IMR-90 (cell line): ENCODE results near the gene LRRC61. TPM values are rescaled to one million over a fixed set of nuclear protein-coding genes. Genes with fewer than 3 reads are reported as not detected.
A peak's percentile ranks its signal among the peaks of the same experiment; 100 is the strongest.

Experiments
- ATAC-seq: fragments of 200-7000 bp; cut with Tn5 transposase; 2 replicates; pipeline ENCODE4 v1.9.1; 2020; ENCODE audit warnings: low read depth, mild to moderate bottlenecking, moderate library complexity
- BruUV-seq: library from RNA; stranded (reverse); fragments of 400-500 nt; replicated peaks from 2 replicates; lab custom pipeline; 2021; lab: Mats Ljungman, UMichigan
- CTCF ChIA-PET: fragments of 300-600 bp; formaldehyde crosslinking; extraction: SDS; loops from one replicate; lab custom pipeline; 2021; ENCODE audit warnings: antibody characterized with exemption; lab: Yijun Ruan, JAX
- POLR2A ChIA-PET: fragments of 300-600 bp; sonication (Branson Sonifier 250); formaldehyde crosslinking; loops from one replicate; lab custom pipeline; 2022; ENCODE audit warnings: antibody characterized with exemption; ENCODE audit not compliant: unreplicated experiment; lab: Charles Lee
- DNase-seq: peaks from one replicate; pipeline ENCODE4 v3.0.0; 2013
- H2AFZ ChIP-seq: replicated peaks from 2 replicates; pipeline ENCODE3; 2013; ENCODE audit warnings: low read length, mild to moderate bottlenecking; ENCODE audit not compliant: poor library complexity
- H2AK5ac ChIP-seq: 2 replicates; pipeline ENCODE4 v1.6.1; 2013; ENCODE audit warnings: low read depth, low read length, inconsistent platforms
- H2AK9ac ChIP-seq: replicated peaks from 2 replicates; pipeline ENCODE3; 2013; ENCODE audit warnings: mild to moderate bottlenecking, low read depth, low read length, moderate library complexity; ENCODE audit not compliant: poor library complexity
- H2BK120ac ChIP-seq: 2 replicates; pipeline ENCODE4 v1.6.1; 2013; ENCODE audit warnings: low read depth, low read length, inconsistent platforms
- H2BK15ac ChIP-seq: 3 replicates; pipeline ENCODE4 v1.6.1; 2013; ENCODE audit warnings: low read depth, low read length, inconsistent platforms
- H2BK20ac ChIP-seq: 2 replicates; pipeline ENCODE4 v1.6.1; 2013; ENCODE audit warnings: low read depth, mild to moderate bottlenecking, inconsistent platforms, low read length, moderate library complexity
- H2BK5ac ChIP-seq: 2 replicates; pipeline ENCODE4 v1.6.1; 2013; ENCODE audit warnings: mild to moderate bottlenecking, low read depth, low read length, inconsistent platforms; ENCODE audit not compliant: poor library complexity, severe bottlenecking
- H3K14ac ChIP-seq: replicated peaks from 2 replicates; pipeline ENCODE4 v1.6.1; 2013; ENCODE audit warnings: low read depth, low read length, inconsistent platforms
- H3K18ac ChIP-seq: 2 replicates; pipeline ENCODE4 v1.6.1; 2013; ENCODE audit warnings: low read depth, low read length, control low read depth
- H3K23ac ChIP-seq: 2 replicates; pipeline ENCODE4 v1.6.1; 2013; ENCODE audit warnings: low read depth, low read length, inconsistent platforms
- H3K27ac ChIP-seq: 2 replicates; pipeline ENCODE4 v1.5.1; 2013; ENCODE audit warnings: mild to moderate bottlenecking, control low read depth, low read length; ENCODE audit not compliant: insufficient read depth
- H3K27me3 ChIP-seq: 2 replicates; pipeline ENCODE4 v1.6.1; 2013; ENCODE audit warnings: low read length; ENCODE audit not compliant: control insufficient read depth, insufficient read depth
- H3K36me3 ChIP-seq: 2 replicates; pipeline ENCODE4 v1.6.1; 2013; ENCODE audit warnings: low read length, mixed read lengths; ENCODE audit not compliant: control insufficient read depth, insufficient read depth
- H3K4ac ChIP-seq: 2 replicates; pipeline ENCODE4 v1.6.1; 2013; ENCODE audit warnings: low read depth, low read length, inconsistent platforms
- H3K4me1 ChIP-seq: 2 replicates; pipeline ENCODE4 v1.6.1; 2013; ENCODE audit warnings: low read length, mixed read lengths; ENCODE audit not compliant: control insufficient read depth, insufficient read depth
- H3K4me2 ChIP-seq: 2 replicates; pipeline ENCODE4 v1.6.1; 2013; ENCODE audit warnings: low read depth, mild to moderate bottlenecking, control low read depth, low read length, moderate library complexity
- H3K4me3 ChIP-seq: 2 replicates; pipeline ENCODE4 v1.5.1; 2013; ENCODE audit warnings: low read depth, mild to moderate bottlenecking, control low read depth, low read length, moderate library complexity; ENCODE audit not compliant: insufficient read depth
- H3K56ac ChIP-seq: 2 replicates; pipeline ENCODE4 v1.6.1; 2013; ENCODE audit warnings: low read length, inconsistent platforms; ENCODE audit not compliant: insufficient read depth; ENCODE audit errors: extremely low read depth
- H3K79me1 ChIP-seq, 2 experiments: 2 replicates each; pipeline ENCODE4 v1.6.1; 2013; ENCODE audit warnings: low read length in 2 of 2, inconsistent platforms in 1 of 2, low read depth in 1 of 2
- H3K9ac ChIP-seq: 2 replicates; pipeline ENCODE4 v1.6.1; 2013; ENCODE audit warnings: low read depth, low read length, control low read depth
- H3K9me1 ChIP-seq: 2 replicates; pipeline ENCODE4 v1.6.1; 2013; ENCODE audit warnings: low read length, inconsistent platforms; ENCODE audit not compliant: insufficient read depth
- H3K9me3 ChIP-seq: 2 replicates; pipeline ENCODE4 v1.6.1; 2013; ENCODE audit warnings: low read length; ENCODE audit not compliant: control insufficient read depth, insufficient read depth
- H4K20me1 ChIP-seq: 2 replicates; pipeline ENCODE4 v1.6.1; 2013; ENCODE audit warnings: low read length, inconsistent platforms; ENCODE audit not compliant: insufficient read depth
- H4K5ac ChIP-seq: 2 replicates; pipeline ENCODE4 v1.6.1; 2013; ENCODE audit warnings: mild to moderate bottlenecking, low read depth, low read length, control low read depth
- H4K8ac ChIP-seq, 2 experiments: 2 replicates each; pipeline ENCODE4 v1.6.1; 2013; ENCODE audit warnings: low read depth in 2 of 2, low read length in 2 of 2, control low read depth in 1 of 2, inconsistent platforms in 1 of 2
- H4K91ac ChIP-seq: 2 replicates; pipeline ENCODE4 v1.6.1; 2013; ENCODE audit warnings: low read depth, low read length, inconsistent platforms; ENCODE audit not compliant: insufficient read depth
- BHLHE40 ChIP-seq: fragments of 150-350 bp; IDR thresholded peaks from 2 replicates; pipeline ENCODE4 v1.6.1; 2016; ENCODE audit warnings: mild to moderate bottlenecking, low read depth, low read length
- CEBPB ChIP-seq: IDR thresholded peaks from 2 replicates; pipeline ENCODE4 v1.6.1; 2012; ENCODE audit warnings: low read depth, low read length, improper control_type of control experiment
- CHD1 ChIP-seq: IDR thresholded peaks from 2 replicates; pipeline ENCODE4 v1.6.1; 2012; ENCODE audit warnings: low read depth, low read length, improper control_type of control experiment
- CTCF ChIP-seq: conservative IDR thresholded peaks from 2 replicates; pipeline ENCODE4 v1.5.1; 2012; ENCODE audit warnings: mild to moderate bottlenecking, low read depth, low read length, improper control_type of control experiment
- FOS ChIP-seq: fragments of 150-350 bp; IDR thresholded peaks from 2 replicates; pipeline ENCODE4 v1.6.1; 2016; ENCODE audit warnings: low read depth, low read length
- MAZ ChIP-seq: IDR thresholded peaks from 2 replicates; pipeline ENCODE4 v1.6.1; 2012; ENCODE audit warnings: low read depth, mild to moderate bottlenecking, low read length, improper control_type of control experiment, moderate library complexity, borderline replicate concordance
- MXI1 ChIP-seq: IDR thresholded peaks from 2 replicates; pipeline ENCODE4 v1.6.1; 2012; ENCODE audit warnings: low read depth, mild to moderate bottlenecking, low read length, moderate library complexity, borderline replicate concordance
- NFE2L2 ChIP-seq: fragments of 150-350 bp; IDR thresholded peaks from 2 replicates; pipeline ENCODE4 v1.6.1; 2016; ENCODE audit warnings: low read depth, mild to moderate bottlenecking, low read length
- POLR2A ChIP-seq: IDR thresholded peaks from 2 replicates; pipeline ENCODE4 v1.6.1; 2012; ENCODE audit warnings: mild to moderate bottlenecking, low read depth, low read length
- RAD21 ChIP-seq: IDR thresholded peaks from 2 replicates; pipeline ENCODE4 v1.6.1; 2012; ENCODE audit warnings: low read length, improper control_type of control experiment
- RCOR1 ChIP-seq: IDR thresholded peaks from 2 replicates; pipeline ENCODE4 v1.6.1; 2012; ENCODE audit warnings: mild to moderate bottlenecking, low read length, improper control_type of control experiment; ENCODE audit not compliant: insufficient replicate concordance
- RFX5 ChIP-seq: IDR thresholded peaks from 2 replicates; pipeline ENCODE4 v1.8.0; 2012; ENCODE audit warnings: low read depth, mild to moderate bottlenecking, low read length, moderate library complexity
- SMC3 ChIP-seq: fragments of 150-350 bp; IDR thresholded peaks from 2 replicates; pipeline ENCODE4 v1.6.1; 2016; ENCODE audit warnings: low read depth, mild to moderate bottlenecking, antibody characterized with exemption, low read length, moderate library complexity
- WGBS, 2 experiments: methylation state at CpG; one replicate each; pipeline versions ENCODE4 v1.1.5 to v1.1.7; 2013; ENCODE audit warnings: missing lambda C conversion rate in 2 of 2; ENCODE audit not compliant: insufficient read length in 1 of 2; ENCODE audit errors: extremely low coverage in 2 of 2; 5-methylcytosine and 5-hydroxymethylcytosine counted together
- dilution Hi-C: fragments of 300-500 bp; cut with HindIII; formaldehyde crosslinking; loops from one replicate; pipeline ENCODE4 v1.14.3; 2018; ENCODE audit warnings: low sequenced_read_pairs; ENCODE audit not compliant: unreplicated experiment
- in situ Hi-C: fragments of 300-500 bp; cut with MboI; formaldehyde crosslinking; loops from 3 replicates; pipeline ENCODE4 v1.14.3; 2019; ENCODE audit warnings: low sequenced_read_pairs, inconsistent platforms, mixed read lengths
- intact Hi-C: fragments of 100-400 bp; cut with micrococcal nuclease; formaldehyde crosslinking; loops from 2 replicates; pipeline ENCODE4 v1.10.0; 2022
- polyA plus RNA-seq, 3 experiments: library from polyadenylated mRNA; depleted of rRNA; stranded (reverse); fragments of >200 nt; gene quantifications; 2 replicates each; pipeline ENCODE4 v1.2.3, GENCODE V29; 2012; ENCODE audit warnings: low replicate concordance in 1 of 3
- total RNA-seq: library from RNA; depleted of rRNA; stranded (reverse); fragments of >200 nt; gene quantifications from 2 replicates; pipeline ENCODE4 v1.2.3, GENCODE V29; 2012
- TF ChIP-seq, protein P1 (sequence below): fragments of 150-350 bp; IDR thresholded peaks from 2 replicates; pipeline ENCODE4 v1.6.1; 2016; ENCODE audit warnings: low read depth, mild to moderate bottlenecking, low read length, moderate library complexity, borderline replicate concordance

The LRRC61 gene
- total and polyA plus RNA-seq, 2 of the 4 experiments (the other 2 are of a cell fraction) = 0.07 TPM; not detected in 1

GRCh38 chr7:150340024-150340749, 17.0 kb downstream of the LRRC61 start (continued):
- TF ChIP-seq SMC3 (no peak), CEBPB (no peak)

DNA sequence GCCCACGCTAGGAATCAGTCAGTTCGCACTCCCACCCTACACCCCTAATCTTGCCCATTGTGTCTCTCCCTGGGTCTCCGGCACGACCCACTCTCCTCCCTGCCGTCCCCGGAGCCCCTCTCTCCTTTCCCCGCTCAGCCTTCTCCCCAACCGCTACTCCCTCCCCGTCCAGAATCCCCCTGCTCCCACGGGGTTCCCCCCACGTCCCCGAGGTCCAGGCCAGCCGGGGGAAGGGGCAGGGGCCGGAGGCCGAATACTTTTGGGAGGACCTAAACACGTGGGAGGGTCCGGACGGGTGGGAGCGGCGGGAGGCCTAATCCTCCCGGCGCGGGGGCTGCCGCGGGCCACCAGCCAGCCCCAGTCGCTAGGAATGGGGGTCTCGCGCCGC, 17.7 kb downstream of the LRRC61 start:
- Histone ChIP-seq H2AFZ (no peak overlapping the region), H3K36me3 (no peaks in the 10 kb centered on the region), H3K4me3 (peak overlapping the region; percentile 14; the same call in 1 of the 2 replicates), H4K91ac (no peak overlapping the region), H3K56ac (no peak overlapping the region), H3K14ac (no peak overlapping the region), H2BK120ac (no peak overlapping the region), H2BK15ac (no peak overlapping the region), H3K27ac (peak overlapping the region; percentile 34; the same call in 1 of the 2 replicates), H3K4ac (no peak overlapping the region), H3K9me1 (peaks cover 6% of the 10 kb centered on the region; the same call in 1 of the 2 replicates), H4K20me1 (0 out of 2 replicates have a peak, but pooled peaks cover 3% of the 10 kb centered on the region), H3K4me2 (peak overlapping the region; percentile 36; the same call in 1 of the 2 replicates), H2AK9ac (no peak overlapping the region), H3K27me3 (peaks cover 21% of the 10 kb centered on the region), H2BK5ac (no peak overlapping the region), H4K5ac (no peak overlapping the region), H3K4me1 (peaks cover 24% of the 10 kb centered on the region), H3K9me3 (peaks cover 14% of the 10 kb centered on the region), H2BK20ac (no peak overlapping the region), H3K79me1 (no peaks in the 10 kb centered on the region), H3K23ac (no peak overlapping the region), H4K8ac (no peak overlapping the region), H3K9ac (no peak overlapping the region; the same call in 1 of the 2 replicates), H3K18ac (no peak overlapping the region; the same call in 1 of the 2 replicates), H2AK5ac (no peak overlapping the region)
- intact Hi-C loops (no loop called here), dilution Hi-C loops (no loop called here), in situ Hi-C loops (no loop called here)
- WGBS, 2 experiments = 20% methylated on average over 13 of the region's 29 CpGs; no CpG with 5 or more reads in 1 of the 2 experiments
- ATAC-seq (no peak), DNase-seq (no peak)
- BruUV-seq = no TSS peak
- ChIA-PET CTCF (no interaction called here), POLR2A (no interaction called here)
- TF ChIP-seq NFE2L2 (no peak), CHD1 (no peak), RAD21 (no peak), BHLHE40 (no peak), MXI1 (no peak), FOS (no peak), POLR2A (no peak), CTCF (no peak), RCOR1 (no peak), RFX5 (no peak), MAZ (no peak)
- TF ChIP-seq, protein P1, sequence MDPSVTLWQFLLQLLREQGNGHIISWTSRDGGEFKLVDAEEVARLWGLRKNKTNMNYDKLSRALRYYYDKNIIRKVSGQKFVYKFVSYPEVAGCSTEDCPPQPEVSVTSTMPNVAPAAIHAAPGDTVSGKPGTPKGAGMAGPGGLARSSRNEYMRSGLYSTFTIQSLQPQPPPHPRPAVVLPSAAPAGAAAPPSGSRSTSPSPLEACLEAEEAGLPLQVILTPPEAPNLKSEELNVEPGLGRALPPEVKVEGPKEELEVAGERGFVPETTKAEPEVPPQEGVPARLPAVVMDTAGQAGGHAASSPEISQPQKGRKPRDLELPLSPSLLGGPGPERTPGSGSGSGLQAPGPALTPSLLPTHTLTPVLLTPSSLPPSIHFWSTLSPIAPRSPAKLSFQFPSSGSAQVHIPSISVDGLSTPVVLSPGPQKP = no peak
